HepG2 (cell line): Measurements from ENCODE around the gene SF3B5. TPM values are rescaled to one million over a fixed set of nuclear protein-coding genes. Genes with fewer than 3 reads are reported as not detected.

Experiments used
- polyA plus RNA-seq, 8 experiments: library from polyadenylated mRNA; depleted of rRNA in 3 of 8; stranded (reverse) in 7 of 8; unstranded in 1 of 8; fragments of >200 nt; fragmentation: Illumina TruSeq in 4 of 8; extraction: Trizol in 4 of 8; gene quantifications; 2 replicates each; pipeline versions ENCODE4 v1.2.1 to v1.2.3, GENCODE V29; 2011 to 2016; ENCODE audit warnings: low read depth in 4 of 8, missing spikeins in 1 of 8, mixed read lengths in 1 of 8; ENCODE audit not compliant: insufficient read depth in 1 of 8
- total RNA-seq, 5 experiments: library from RNA; depleted of rRNA; stranded (reverse); fragments of >200 nt; fragmentation: Illumina TruSeq; extraction: Trizol; gene quantifications; 2 replicates each; pipeline ENCODE4 v1.2.3, GENCODE V29; 2016; ENCODE audit warnings: low read depth in 1 of 5

SF3B5 gene
- total and polyA plus RNA-seq, 2 of the 13 experiments (the other 11 are each of a cell fraction or from before 2014, with no cell fraction given): 263 to 292 TPM

Other genes with a start within 250 kb of the SF3B5 start
- gene ZC2HC1B, start 231.1 kb downstream of the SF3B5 start, total RNA-seq (2016; rRNA removed; fragmentation: Illumina TruSeq; extraction: Trizol): not detected in 2 replicates
- not detected in 2 replicates for gene ZC2HC1B, start 231.1 kb downstream of the SF3B5 start, polyA plus RNA-seq (2011; rRNA removed)
- gene PLAGL1, start 87.3 kb downstream of the SF3B5 start, total RNA-seq (2016; rRNA removed; fragmentation: Illumina TruSeq; extraction: Trizol): 0.38 and 0.60 TPM in 2 replicates
- 2.2 and 2.3 TPM in 2 replicates for gene PLAGL1, start 87.3 kb downstream of the SF3B5 start, polyA plus RNA-seq (2011; rRNA removed)
- gene STX11, start 54.9 kb upstream of the SF3B5 start, total RNA-seq (2016; rRNA removed; fragmentation: Illumina TruSeq; extraction: Trizol): not detected in 2 replicates
- 0.03 and 0.07 TPM in 2 replicates for gene STX11, start 54.9 kb upstream of the SF3B5 start, polyA plus RNA-seq (2011; rRNA removed)
- gene UTRN, start 189.8 kb upstream of the SF3B5 start, total RNA-seq (2016; rRNA removed; fragmentation: Illumina TruSeq; extraction: Trizol): 85.4 and 102 TPM in 2 replicates
- 116 and 119 TPM in 2 replicates for gene UTRN, start 189.8 kb upstream of the SF3B5 start, polyA plus RNA-seq (2011; rRNA removed)